SHP77 treated with DMSO at 0.1 percent for 48 hours (cell line): ENCODE data around the gene RARG.
"Not testable (repeated sequence)": the region's sequence is repeated elsewhere in the genome, so short reads cannot be mapped to it uniquely, and the experiment has no call there.

Source experiments
- DNase-seq: peaks from one replicate; lab custom pipeline; 2025; lab: John Stamatoyannopoulos, UW

RARG gene

DNA sequence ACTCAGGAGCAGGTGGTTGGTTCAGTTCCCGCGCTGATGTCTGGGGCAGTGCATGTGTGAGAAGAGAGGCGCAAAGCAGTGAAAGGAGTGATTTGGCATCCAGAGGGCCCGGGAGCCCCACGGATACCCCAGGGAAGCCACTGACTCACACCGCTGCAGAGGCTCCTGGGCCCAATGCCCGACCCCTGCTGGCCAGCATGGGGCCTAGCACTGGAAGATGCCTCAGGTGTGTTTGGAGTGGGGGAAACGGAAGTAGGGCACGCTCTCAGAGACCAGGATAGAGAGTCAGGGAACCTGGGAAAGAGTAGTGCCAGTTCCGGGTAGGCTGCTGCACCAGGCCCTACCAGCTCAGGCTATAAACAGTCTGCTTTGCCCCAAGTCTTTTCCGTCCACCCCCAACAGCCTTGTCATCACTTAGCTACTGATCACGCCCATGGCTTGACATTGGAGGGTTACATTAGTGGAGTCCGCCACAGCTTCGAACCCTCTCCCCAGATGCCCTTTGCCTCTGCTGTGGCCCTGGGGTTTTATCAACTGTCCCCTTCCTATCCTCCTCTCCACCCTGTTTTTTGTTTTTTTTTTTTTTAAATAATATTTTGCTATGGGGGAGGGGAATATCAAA lies 41.8 kb downstream of the RARG start:
- peak; percentile 29 for DNase-seq

DNA sequence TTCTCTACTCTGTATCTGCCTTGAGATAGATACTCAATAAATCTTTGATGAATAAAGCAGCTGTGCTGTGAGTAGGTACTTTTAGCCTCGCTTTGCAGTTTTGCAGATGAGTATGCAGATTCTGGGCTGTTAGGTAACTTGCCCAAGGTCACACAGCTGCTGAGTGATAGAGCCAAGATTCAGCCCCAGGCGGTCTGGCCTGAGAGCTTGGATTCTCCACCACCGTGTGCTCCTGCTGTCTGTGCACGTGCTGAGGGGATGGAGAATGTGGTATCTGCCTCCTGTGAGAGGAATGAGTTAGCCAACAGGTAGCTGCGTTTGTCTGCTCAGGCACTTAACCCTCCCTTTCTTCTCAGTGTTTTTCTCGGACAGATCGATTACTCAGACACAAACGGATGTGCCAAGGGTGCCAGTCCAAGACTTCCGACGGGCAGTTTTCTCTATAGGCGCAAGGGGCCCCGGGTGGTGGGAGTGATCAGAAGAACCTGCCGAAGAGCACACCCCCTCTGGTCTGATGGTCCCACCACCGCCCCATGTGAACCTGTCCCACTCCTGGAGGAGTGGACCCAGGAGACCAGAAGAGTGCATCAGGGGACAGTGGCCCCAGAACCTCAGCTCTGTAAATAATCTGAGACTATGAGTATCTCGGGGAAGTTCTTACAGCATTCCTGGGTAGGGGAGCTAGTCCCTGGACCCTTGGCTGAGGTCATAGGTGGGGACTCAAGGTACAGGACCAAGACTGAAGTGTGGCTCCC lies 44.7 kb downstream of the RARG start:
- DNase-seq: no peak

DNA sequence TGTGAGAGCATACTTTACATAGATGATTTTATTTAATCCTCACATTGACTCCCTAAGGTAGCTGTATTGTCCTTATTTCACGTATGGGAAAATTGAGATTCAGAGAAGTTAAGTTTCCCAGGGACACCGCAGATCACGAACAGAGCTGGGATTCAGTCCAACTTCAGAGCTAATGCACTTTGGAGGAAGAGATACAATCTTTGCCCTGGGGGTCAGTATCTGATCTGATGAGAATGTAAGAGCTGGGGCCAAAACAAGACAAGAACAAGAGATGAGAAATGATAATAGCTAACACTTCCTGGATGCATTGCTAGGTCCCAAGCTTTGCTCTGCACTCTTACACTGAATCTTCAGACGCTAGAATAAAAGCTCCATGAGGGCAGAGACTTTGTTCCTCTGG lies 45.3 kb downstream of the RARG start:
- no peak for DNase-seq

- no peak for DNase-seq
Observed at GRCh38 chr12:53185582-53186153, 46.3 kb downstream of the RARG start.

- DNase-seq: no peak
Observed at GRCh38 chr12:53184828-53185227, 47.2 kb downstream of the RARG start.

- no peak for DNase-seq
Observed at GRCh38 chr12:53182903-53183302, 49.1 kb downstream of the RARG start.

DNA sequence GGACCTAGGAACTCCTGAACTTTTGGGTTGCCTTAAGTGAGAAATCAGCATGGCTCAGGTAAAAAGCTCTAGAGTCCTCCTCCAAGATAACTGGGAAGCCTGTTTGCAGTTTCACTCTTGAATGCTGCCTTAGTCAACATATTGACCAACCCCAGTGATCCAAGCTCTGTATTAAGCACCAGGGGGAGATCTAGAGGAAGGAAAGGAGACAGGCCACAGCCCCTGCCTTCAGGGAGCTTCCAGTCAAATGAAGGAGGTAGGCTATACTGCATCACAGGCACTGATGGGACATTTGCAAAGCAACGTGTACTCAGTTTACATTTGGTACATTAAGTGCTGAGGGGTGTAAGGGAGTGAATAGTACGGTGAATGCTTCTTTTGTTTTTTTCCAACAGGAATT lies 50.1 kb downstream of the RARG start:
- DNase-seq: no peak

DNA sequence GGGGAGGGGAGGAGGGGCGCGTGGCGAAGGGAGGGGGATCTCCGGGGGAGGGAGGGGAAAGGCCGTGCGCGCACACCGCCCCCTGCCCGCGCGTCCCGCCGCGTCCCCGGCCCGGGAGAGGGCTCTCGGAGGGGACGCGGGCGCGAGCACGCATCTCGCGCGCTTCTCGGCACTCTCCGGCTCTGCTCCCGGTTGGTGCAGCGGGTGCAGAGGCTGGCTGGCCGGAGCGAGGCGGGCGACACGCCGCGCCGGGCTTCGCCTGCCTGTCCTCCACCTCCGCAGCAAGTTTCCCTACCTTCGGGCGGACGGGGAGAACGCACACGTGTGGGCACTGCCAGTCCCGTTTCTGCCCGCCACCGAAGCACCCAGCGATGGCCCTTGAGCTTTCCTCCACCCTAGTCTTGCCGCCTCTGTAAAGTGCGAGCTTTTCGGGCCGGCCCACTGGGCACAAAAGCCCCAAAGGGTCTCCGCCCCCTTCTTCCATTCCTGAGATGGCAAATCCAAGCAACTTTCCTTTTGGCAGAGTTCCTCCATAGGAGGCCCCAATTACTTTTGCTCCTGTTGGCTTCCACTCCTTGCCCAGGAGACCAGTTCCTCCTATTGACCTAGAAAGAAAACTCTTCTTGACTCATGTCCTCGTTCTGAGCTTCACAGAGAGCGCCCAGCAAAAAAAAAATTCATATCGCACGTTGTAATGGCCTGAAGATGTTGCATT lies 50.9 kb downstream of the RARG start:
- peak; percentile 29 for DNase-seq

DNA sequence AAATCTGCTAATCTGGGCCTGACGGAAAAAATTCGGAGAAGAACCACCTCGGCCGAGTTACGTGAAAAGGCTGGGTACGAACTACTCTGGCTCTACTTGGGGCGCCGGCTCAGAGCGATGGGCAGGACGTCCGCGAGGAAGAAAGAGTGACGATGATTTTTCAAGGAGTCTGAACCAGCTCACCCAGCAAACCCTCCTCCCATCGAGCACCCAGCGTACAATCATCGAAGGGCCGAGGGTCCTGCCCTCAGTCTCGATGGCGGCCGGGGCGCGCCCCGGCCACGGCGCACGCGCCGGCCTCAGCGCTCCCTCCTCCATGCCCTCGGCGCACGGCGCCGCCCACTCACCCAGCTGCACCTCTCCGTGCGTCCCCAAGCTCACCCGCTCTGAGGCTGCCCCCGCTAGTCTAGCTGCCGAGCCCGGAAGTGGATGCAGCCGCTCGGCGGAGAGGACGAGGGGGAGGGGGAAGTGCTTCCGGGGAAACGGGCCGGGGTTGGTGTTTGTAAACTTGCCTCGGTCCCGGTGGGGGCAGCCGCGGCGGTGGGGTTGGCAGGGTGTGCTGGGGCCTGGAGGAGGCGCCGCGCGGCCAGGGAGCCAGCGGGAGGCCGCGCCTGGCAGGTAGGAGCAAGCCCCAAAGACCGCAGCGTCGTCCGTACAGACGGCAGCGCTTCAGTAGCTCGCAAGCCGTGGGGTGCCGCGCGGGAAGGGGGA lies 51.6 kb downstream of the RARG start, which contains the start of the genes CSAD and ZNF740:
Gene CSAD, minus strand, starts transcription at position 706 of the 711 bp plus-strand sequence. CDS start 7,455 bp downstream, outside the sequence.
Gene ZNF740, plus strand, starts transcription at position 503 of the 711 bp plus-strand sequence. CDS start 1,262 bp downstream, outside the sequence.
- peak; percentile 91 for DNase-seq

GRCh38 chr12:53179687-53180219 lies 52.3 kb downstream of the RARG start:
- no peak for DNase-seq

DNA sequence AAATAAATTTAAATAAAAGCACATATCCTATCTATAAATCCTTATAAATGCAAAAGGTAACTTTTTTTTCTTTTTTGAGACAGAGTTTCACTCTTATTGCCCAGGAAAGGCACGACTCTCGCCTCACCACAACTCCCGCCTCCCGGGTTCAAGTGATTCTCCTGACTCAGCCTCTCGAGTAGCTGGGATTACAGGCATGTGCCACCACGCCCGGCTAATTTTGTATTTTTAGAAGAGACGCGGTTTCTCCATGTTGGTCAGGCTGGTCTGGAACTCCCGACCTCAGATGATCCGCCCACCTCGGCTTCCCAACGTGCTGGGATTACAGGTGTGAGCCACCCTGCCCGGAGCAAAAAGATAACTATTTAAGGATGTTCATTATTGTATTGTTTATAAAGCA lies 53.2 kb downstream of the RARG start:
- DNase-seq: not testable (repeated sequence)

DNA sequence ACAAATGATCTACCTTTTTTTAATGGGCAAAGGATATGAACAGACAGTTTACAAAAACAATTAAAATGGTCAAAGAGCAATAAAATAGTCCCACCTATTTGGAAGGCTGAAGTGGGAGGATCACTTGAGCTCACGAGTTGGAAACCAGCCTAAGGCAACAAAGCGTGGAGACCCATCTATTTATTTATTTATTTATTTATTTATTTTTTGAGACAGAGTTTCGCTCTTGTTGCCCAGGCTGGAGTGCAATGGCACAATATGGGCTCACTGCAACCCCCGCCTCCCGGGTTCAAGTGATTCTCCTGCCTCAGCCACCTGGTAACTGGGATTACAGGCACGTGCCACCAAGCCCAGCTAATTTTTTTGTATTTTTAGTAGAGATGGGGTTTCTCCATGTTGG lies 54.6 kb downstream of the RARG start:
- DNase-seq: not testable (repeated sequence)

DNA sequence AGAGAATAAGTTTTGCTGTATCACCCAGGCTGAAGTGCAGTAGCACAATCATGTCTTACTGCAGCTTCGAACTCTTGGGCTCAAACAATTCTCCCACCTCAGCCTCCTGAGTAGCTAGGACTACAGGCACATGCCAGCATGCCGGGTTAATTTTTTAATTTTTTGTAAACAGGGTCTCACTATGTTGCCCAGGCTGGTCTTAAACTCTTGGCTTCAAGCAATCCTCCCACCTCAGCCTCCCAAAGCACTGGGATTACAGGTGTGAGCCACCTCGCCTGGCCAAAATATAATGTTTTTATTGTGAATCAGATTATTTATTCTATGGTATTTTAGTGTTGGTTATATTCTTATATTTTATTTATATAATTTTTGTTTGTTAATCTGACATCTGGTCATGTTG lies 55.3 kb downstream of the RARG start:
- no peak for DNase-seq

- peak; percentile 78 for DNase-seq
Observed at GRCh38 chr12:53174881-53175491, 57.0 kb downstream of the RARG start.

GRCh38 chr12:53173085-53173715 lies 58.8 kb downstream of the RARG start:
- DNase-seq: no peak

- no peak for DNase-seq
Observed at GRCh38 chr12:53172352-53172751, 59.7 kb downstream of the RARG start.

DNA sequence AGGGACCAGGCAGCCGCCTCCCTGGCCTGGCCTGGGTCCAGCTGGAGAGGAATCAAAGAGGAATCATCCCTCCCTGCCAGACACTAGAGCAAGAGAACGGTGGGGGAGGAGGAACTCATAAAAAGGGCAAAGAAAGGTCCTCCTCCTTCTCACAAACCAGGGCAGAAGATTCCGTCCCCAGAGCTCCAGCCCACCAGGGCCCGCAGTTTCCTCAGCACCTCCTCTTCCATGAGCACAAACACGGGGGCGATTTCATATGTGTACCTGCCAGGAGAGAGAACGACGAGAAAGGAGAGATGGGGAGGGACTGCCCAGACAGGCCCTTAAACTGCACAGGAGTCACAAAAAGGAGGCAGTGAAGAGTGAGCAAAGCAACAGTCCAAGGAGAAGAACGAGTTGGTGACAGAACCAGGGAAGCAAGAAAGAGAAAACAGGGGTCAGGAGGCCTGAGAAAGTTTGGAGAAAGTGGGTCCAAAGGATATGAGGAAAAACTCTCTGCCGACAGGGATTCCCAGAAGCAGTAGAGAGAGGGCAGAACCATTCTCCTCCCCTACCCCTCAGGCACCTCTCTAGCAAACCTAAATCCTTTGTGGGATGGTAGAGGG lies 60.2 kb downstream of the RARG start:
- DNase-seq: no peak

GRCh38 chr12:53170876-53171724 lies 60.9 kb downstream of the RARG start:
- no peak for DNase-seq

GRCh38 chr12:53170215-53170614 lies 61.8 kb downstream of the RARG start:
- DNase-seq: no peak
